H1 (cell line): Measurements from ENCODE around the gene MYCBPAP. TPM values are rescaled to one million over a fixed set of nuclear protein-coding genes. Genes with fewer than 3 reads are reported as not detected.

Source experiments
- CTBP2 ChIP-seq: IDR thresholded peaks from 2 replicates; pipeline ENCODE4 v1.7.0; 2011; ENCODE audit warnings: borderline replicate concordance, mild to moderate bottlenecking, moderate library complexity, mixed read lengths, low read length; ENCODE audit not compliant: insufficient read depth, insufficient read length
- HDAC2 ChIP-seq, 2 experiments: fragments of 300-600 bp in 1 of 2; sonication (generic) in 1 of 2; IDR thresholded peaks; 2 replicates each; pipeline ENCODE4 v1.6.1; 2011 to 2012; ENCODE audit warnings: low read depth in 2 of 2, low read length in 2 of 2, mild to moderate bottlenecking in 2 of 2, moderate library complexity in 2 of 2, borderline replicate concordance in 1 of 2, inconsistent platforms in 1 of 2
- POLR2AphosphoS5 ChIP-seq: IDR thresholded peaks from 2 replicates; pipeline ENCODE4 v1.6.1; 2011; ENCODE audit warnings: low read depth, low read length
- SP2 ChIP-seq: IDR thresholded peaks from 2 replicates; pipeline ENCODE4 v1.6.1; 2012; ENCODE audit warnings: mild to moderate bottlenecking, low read length, inconsistent platforms
- polyA plus RNA-seq, 7 experiments: library from polyadenylated mRNA; depleted of rRNA in 3 of 7; stranded (reverse) in 5 of 7; unstranded in 2 of 7; fragments of >200 nt in 5 of 7; fragments of 200-250 nt in 2 of 7; gene quantifications; 1 replicate in 5 of 7; 2 replicates in 1 of 7; 4 replicates in 1 of 7; pipeline versions ENCODE4 v1.2.1 to v1.2.3, GENCODE V29; 2011 to 2013; ENCODE audit warnings: missing spikeins in 2 of 7, mixed read lengths in 2 of 7
- total RNA-seq: library from RNA; stranded (reverse); fragmentation: NEBNext Ultra II Directional; extraction: Animal tissue kit (Norgen Biotek cat#: 25700); gene quantifications from 2 replicates; pipeline ENCODE4 v1.2.1, GENCODE V29; 2021
- TF ChIP-seq, protein P1 (sequence below): IDR thresholded peaks from 2 replicates; pipeline ENCODE4 v1.6.1; 2012; ENCODE audit warnings: inconsistent platforms

Gene MYCBPAP
- total and polyA plus RNA-seq, 2 of the 8 experiments (the other 6 are each of a cell fraction or from before 2014, with no cell fraction given) = 0.89 to 3.3 TPM

- TF ChIP-seq HDAC2 (IDR thresholded peaks at IDR 0.05; ENCODE audit: borderline replicate concordance in 1 of 2, low read depth in 2 of 2, low read length in 2 of 2) (no peak), CTBP2 (no peak), SP2 (no peak), POLR2AphosphoS5 (no peak)
- TF ChIP-seq, protein P1, sequence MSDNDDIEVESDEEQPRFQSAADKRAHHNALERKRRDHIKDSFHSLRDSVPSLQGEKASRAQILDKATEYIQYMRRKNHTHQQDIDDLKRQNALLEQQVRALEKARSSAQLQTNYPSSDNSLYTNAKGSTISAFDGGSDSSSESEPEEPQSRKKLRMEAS = no peak
Observed at GRCh38 chr17:50465635-50466034, 42.6 kb upstream of the MYCBPAP start (continued).
